CD14-positive monocyte (primary cell): Measurements from ENCODE around the gene ARHGEF16. TPM values are rescaled to one million over a fixed set of nuclear protein-coding genes. Genes with fewer than 3 reads are reported as not detected.

Experiments
- DNase-seq, 3 donors: peaks; one replicate each; pipeline ENCODE4 v3.0.0-alpha.2; 2011 to 2022
- H2AFZ ChIP-seq: 2 replicates; pipeline ENCODE4 v1.6.0; 2012; ENCODE audit warnings: mild to moderate bottlenecking, low read depth, low read length, inconsistent platforms; ENCODE audit not compliant: insufficient read depth, poor library complexity, severe bottlenecking
- H3K27ac ChIP-seq, 2 donors: 1 replicate in 1 of 2; 2 replicates in 1 of 2; pipeline ENCODE4 v1.5.1; 2012 to 2013; ENCODE audit warnings: low read length in 2 of 2, control low read depth in 1 of 2, inconsistent platforms in 1 of 2, low read depth in 1 of 2, mild to moderate bottlenecking in 1 of 2
- H3K27me3 ChIP-seq, 2 donors: one replicate each; pipeline versions ENCODE4 v1.6.0 to v1.6.1; 2011 to 2013; ENCODE audit warnings: low read length in 2 of 2; ENCODE audit not compliant: control insufficient read depth in 2 of 2, insufficient read depth in 2 of 2
- H3K36me3 ChIP-seq, 2 donors: replicated peaks in 1 of 2; 1 replicate in 1 of 2; 2 replicates in 1 of 2; pipeline versions ENCODE4 v1.5.1 to v1.6.1; 2012 to 2013; ENCODE audit warnings: low read length in 2 of 2, control low read depth in 1 of 2, inconsistent platforms in 1 of 2, mild to moderate bottlenecking in 1 of 2; ENCODE audit not compliant: insufficient read depth in 2 of 2, control insufficient read depth in 1 of 2
- H3K4me1 ChIP-seq, 2 donors: 1 replicate in 1 of 2; 2 replicates in 1 of 2; pipeline versions ENCODE4 v1.5.1 to v1.6.1; 2012 to 2013; ENCODE audit warnings: low read length in 2 of 2, control low read depth in 1 of 2, inconsistent platforms in 1 of 2, mild to moderate bottlenecking in 1 of 2, moderate library complexity in 1 of 2; ENCODE audit not compliant: insufficient read depth in 2 of 2, control insufficient read depth in 1 of 2
- H3K4me2 ChIP-seq: replicated peaks from 2 replicates; pipeline ENCODE3; 2012; ENCODE audit warnings: low read length, moderate library complexity, mild to moderate bottlenecking; ENCODE audit not compliant: poor library complexity, severe bottlenecking; ENCODE audit errors: extremely low read depth
- H3K4me3 ChIP-seq, 3 experiments: fragments of 200-600 bp in 1 of 3; sonication (generic) in 1 of 3; replicated peaks in 1 of 3; 1 replicate in 2 of 3; 2 replicates in 1 of 3; pipeline ENCODE4 v1.5.1; 2011 to 2013; ENCODE audit warnings: low read length in 3 of 3, mild to moderate bottlenecking in 3 of 3, control low read depth in 2 of 3, low read depth in 2 of 3, inconsistent platforms in 1 of 3, moderate library complexity in 1 of 3
- H3K79me2 ChIP-seq: 2 replicates; pipeline ENCODE4 v1.6.0; 2012; ENCODE audit warnings: mild to moderate bottlenecking, control low read depth, inconsistent platforms, low read length, moderate library complexity; ENCODE audit not compliant: insufficient read depth
- H3K9ac ChIP-seq: 2 replicates; pipeline ENCODE4 v1.6.0; 2017; ENCODE audit warnings: low read length, mild to moderate bottlenecking; ENCODE audit not compliant: insufficient read depth, poor library complexity, severe bottlenecking
- H3K9me3 ChIP-seq, 2 donors: replicated peaks in 1 of 2; 1 replicate in 1 of 2; 2 replicates in 1 of 2; pipeline versions ENCODE4 v1.5.1 to v1.6.1; 2012 to 2013; ENCODE audit warnings: low read length in 2 of 2, control low read depth in 1 of 2; ENCODE audit not compliant: control insufficient read depth in 1 of 2, insufficient read depth in 1 of 2
- H4K20me1 ChIP-seq: 2 replicates; pipeline ENCODE4 v1.6.0; 2012; ENCODE audit warnings: mild to moderate bottlenecking, low read length, control low read depth, moderate library complexity; ENCODE audit not compliant: insufficient read depth
- H3K27ac Mint-ChIP-seq, 7 donors: one replicate each; pipeline ENCODE4 v1.8.0; 2020; ENCODE audit warnings: mild to moderate bottlenecking in 7 of 7, mixed read lengths in 7 of 7, moderate library complexity in 6 of 7, inconsistent platforms in 2 of 7
- H3K27me3 Mint-ChIP-seq, 3 donors: one replicate each; pipeline ENCODE4 v1.8.0; 2021 to 2022; ENCODE audit warnings: low read depth in 3 of 3, mild to moderate bottlenecking in 3 of 3, mixed read lengths in 3 of 3, moderate library complexity in 3 of 3, inconsistent platforms in 1 of 3
- H3K36me3 Mint-ChIP-seq, 2 donors: one replicate each; pipeline ENCODE4 v1.8.0; 2020; ENCODE audit warnings: mixed read lengths in 2 of 2, inconsistent platforms in 1 of 2, mild to moderate bottlenecking in 1 of 2
- H3K4me1 Mint-ChIP-seq: one replicate; pipeline ENCODE4 v1.8.0; 2020; ENCODE audit warnings: mild to moderate bottlenecking, mixed read lengths
- H3K4me3 Mint-ChIP-seq, 2 donors: one replicate each; pipeline ENCODE4 v1.8.0; 2020; ENCODE audit warnings: mild to moderate bottlenecking in 2 of 2, mixed read lengths in 2 of 2, moderate library complexity in 1 of 2
- H3K9me3 Mint-ChIP-seq, 7 donors: one replicate each; pipeline ENCODE4 v1.8.0; 2020 to 2022; ENCODE audit warnings: mixed read lengths in 7 of 7, mild to moderate bottlenecking in 6 of 7, moderate library complexity in 6 of 7, inconsistent platforms in 2 of 7
- CTCF ChIP-seq: fragments of 200-600 bp; IDR thresholded peaks from one replicate; pipeline ENCODE4 v1.8.0; 2022; ENCODE audit warnings: antibody characterized with exemption, mild to moderate bottlenecking
- WGBS: methylation state at CpG from one replicate; pipeline ENCODE4 v1.1.5; 2013; ENCODE audit warnings: missing lambda C conversion rate; ENCODE audit not compliant: insufficient coverage; 5-methylcytosine and 5-hydroxymethylcytosine counted together
- intact Hi-C, 2 donors: fragments of 100-400 bp; cut with micrococcal nuclease; formaldehyde crosslinking; loops; one replicate each; pipeline versions ENCODE4 v1.15.0 to v1.15.1; 2023
- polyA plus RNA-seq, 3 donors: library from polyadenylated mRNA; depleted of rRNA in 1 of 3; unstranded in 2 of 3; stranded (reverse) in 1 of 3; fragments of 300-500 nt in 2 of 3; fragments of >200 nt in 1 of 3; fragmentation: Illumina TruSeq in 2 of 3; gene quantifications; 1 replicate in 2 of 3; 2 replicates in 1 of 3; pipeline ENCODE4 v1.2.3, GENCODE V29; 2012 to 2021

The ARHGEF16 gene
- polyA plus RNA-seq, 3 donors = not detected

GRCh38 chr1:3504151-3504821 lies 49.8 kb downstream of the ARHGEF16 start:
- DNase-seq = no peak
- Mint-ChIP-seq H3K27ac (no peak overlapping the region), H3K27me3 (peaks cover 0 to 2% (median 1%) of the 10 kb centered on the region in 3 donors), H3K9me3 (peaks cover 0 to 2% (median 0%) of the 10 kb centered on the region in 7 donors), H3K36me3 (peaks cover 0 to 3% of the 10 kb centered on the region in 2 donors), H3K4me3 (no peak overlapping the region), H3K4me1 (no peaks in the 10 kb centered on the region)
- WGBS = 94% methylated on average over 30 of the region's 31 CpGs
- intact Hi-C loops = no loop called here
- Histone ChIP-seq H3K4me1 (no peaks in the 10 kb centered on the region), H3K27me3 (no peaks in the 10 kb centered on the region), H3K4me3 (no peak overlapping the region), H4K20me1 (no peaks in the 10 kb centered on the region), H3K9me3 (no peaks in the 10 kb centered on the region), H3K79me2 (no peaks in the 10 kb centered on the region), H3K4me2 (no peak overlapping the region), H2AFZ (no peak overlapping the region), H3K27ac (no peak overlapping the region), H3K9ac (no peak overlapping the region), H3K36me3 (no peaks in the 10 kb centered on the region)
- TF ChIP-seq CTCF = no peak

- no peaks in the 10 kb centered on the region for H3K4me1 Mint-ChIP-seq
- H3K79me2 ChIP-seq = no peaks in the 10 kb centered on the region
- peaks cover 0 to 2% (median 1%) of the 10 kb centered on the region in 3 donors for H3K27me3 Mint-ChIP-seq
- H3K9me3 ChIP-seq = no peaks in the 10 kb centered on the region
- WGBS = 93% methylated on average over 7 of the region's 7 CpGs
- no peaks in the 10 kb centered on the region for H4K20me1 ChIP-seq
- H3K27me3 ChIP-seq = no peaks in the 10 kb centered on the region
- intact Hi-C loops = no loop called here
- no peak overlapping the region for H2AFZ ChIP-seq
- no peaks in the 10 kb centered on the region for H3K4me1 ChIP-seq
- no peak overlapping the region for H3K9ac ChIP-seq
- H3K9me3 Mint-ChIP-seq = peaks cover 0 to 2% (median 0%) of the 10 kb centered on the region in 7 donors
- no peak overlapping the region for H3K27ac ChIP-seq
- H3K4me3 Mint-ChIP-seq = no peak overlapping the region
- H3K36me3 Mint-ChIP-seq = peaks cover 0 to 3% of the 10 kb centered on the region in 2 donors
- no peaks in the 10 kb centered on the region for H3K36me3 ChIP-seq
- no peak for DNase-seq
- no peak overlapping the region for H3K4me2 ChIP-seq
- TF ChIP-seq CTCF = no peak
- H3K27ac Mint-ChIP-seq = no peak overlapping the region
- no peak overlapping the region for H3K4me3 ChIP-seq
These were observed 50.3 kb downstream of the ARHGEF16 start for GRCh38 chr1:3504822-3505153.
